Measurements from ENCODE around the gene L3MBTL4.

The L3MBTL4 gene

DNA sequence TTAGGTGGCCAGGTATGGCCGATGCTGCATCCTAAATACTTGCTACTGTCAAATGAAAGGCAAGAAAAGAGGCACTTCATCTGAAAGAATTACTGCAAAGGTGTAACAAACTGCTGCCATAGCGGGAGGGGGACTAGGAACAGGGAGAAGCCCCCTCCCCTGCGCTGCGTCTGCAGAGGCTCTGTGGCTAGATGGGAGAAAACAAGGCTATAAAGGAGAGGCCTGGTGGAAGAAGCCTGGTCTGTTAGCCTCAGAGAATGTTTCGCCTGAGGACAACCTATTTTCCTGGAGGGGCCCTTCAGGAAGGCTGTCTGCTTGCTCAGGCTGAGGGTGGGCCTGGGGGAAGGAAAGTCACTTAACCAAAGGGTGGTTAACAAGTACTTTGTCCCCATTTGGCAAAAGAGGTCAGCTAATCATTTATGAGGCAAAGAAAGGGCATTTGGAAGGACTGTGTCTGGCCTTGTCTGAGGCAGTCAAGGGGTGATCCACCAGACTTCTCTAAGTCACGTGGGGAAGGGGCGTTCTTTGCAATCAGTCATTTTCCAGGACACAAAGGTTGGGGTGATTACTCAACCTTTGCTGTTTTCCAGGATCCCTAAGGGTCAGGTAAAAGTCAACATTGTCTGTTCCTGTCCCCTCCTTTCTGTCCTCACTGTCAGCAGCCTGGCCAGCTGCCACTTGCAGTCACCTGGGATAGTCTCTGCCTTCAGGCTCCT lies 416.4 kb downstream of the L3MBTL4 start:
- CTCF ChIA-PET: no interaction called here
- no peak overlapping the region for H3K4me3 ChIP-seq (ENCODE audit: low read depth, low read length)
- TF ChIP-seq, protein P1, sequence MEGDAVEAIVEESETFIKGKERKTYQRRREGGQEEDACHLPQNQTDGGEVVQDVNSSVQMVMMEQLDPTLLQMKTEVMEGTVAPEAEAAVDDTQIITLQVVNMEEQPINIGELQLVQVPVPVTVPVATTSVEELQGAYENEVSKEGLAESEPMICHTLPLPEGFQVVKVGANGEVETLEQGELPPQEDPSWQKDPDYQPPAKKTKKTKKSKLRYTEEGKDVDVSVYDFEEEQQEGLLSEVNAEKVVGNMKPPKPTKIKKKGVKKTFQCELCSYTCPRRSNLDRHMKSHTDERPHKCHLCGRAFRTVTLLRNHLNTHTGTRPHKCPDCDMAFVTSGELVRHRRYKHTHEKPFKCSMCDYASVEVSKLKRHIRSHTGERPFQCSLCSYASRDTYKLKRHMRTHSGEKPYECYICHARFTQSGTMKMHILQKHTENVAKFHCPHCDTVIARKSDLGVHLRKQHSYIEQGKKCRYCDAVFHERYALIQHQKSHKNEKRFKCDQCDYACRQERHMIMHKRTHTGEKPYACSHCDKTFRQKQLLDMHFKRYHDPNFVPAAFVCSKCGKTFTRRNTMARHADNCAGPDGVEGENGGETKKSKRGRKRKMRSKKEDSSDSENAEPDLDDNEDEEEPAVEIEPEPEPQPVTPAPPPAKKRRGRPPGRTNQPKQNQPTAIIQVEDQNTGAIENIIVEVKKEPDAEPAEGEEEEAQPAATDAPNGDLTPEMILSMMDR (IDR thresholded peaks at IDR 0.05; ENCODE audit: insufficient read depth, low read length, missing control alignments): no peak
- no peak for DNase-seq (ENCODE audit: low read depth, low spot score)
- POLR2A ChIA-PET: no interaction called here

DNA sequence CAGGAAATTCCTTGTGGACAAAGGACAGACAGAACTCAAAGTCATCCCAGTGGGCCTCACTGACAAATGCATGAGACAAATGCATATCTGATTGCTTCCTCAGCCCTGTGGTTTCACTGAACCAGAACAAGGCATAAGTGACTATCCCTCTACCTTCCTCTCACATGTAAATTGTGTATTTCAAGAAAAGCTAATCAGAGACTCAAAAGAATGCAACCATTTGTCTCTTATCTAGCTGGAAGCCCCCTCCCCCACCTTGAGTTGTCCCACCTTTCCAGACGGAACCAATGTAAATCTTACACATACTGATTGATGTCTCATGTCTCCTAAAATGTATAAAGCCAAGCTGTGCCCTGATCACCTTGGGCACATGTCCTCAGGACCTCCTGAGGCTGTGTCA lies 417.4 kb downstream of the L3MBTL4 start:
- CTCF ChIA-PET: interaction anchor here (1.1 kb wide), 1 partner anchor 15 kb away, joined by 3 read pairs; no protein-coding TSS in a partner anchor

GRCh38 chr18:5995626-5996025 lies 419.1 kb downstream of the L3MBTL4 start:
- no peak for DNase-seq (ENCODE audit: low read depth, low spot score)
- CTCF ChIA-PET: no interaction called here

More for the DNA sequence above, 417.4 kb downstream of the L3MBTL4 start:
- H3K4me3 ChIP-seq (ENCODE audit: low read depth, low read length): no peak overlapping the region
- TF ChIP-seq, protein P1 (IDR thresholded peaks at IDR 0.05; ENCODE audit: insufficient read depth, low read length, missing control alignments): no peak
- POLR2A ChIA-PET: no interaction called here
- no peak for DNase-seq (ENCODE audit: low read depth, low spot score)

GRCh38 chr18:5993938-5994337 lies 420.8 kb downstream of the L3MBTL4 start:
- ChIA-PET CTCF (no interaction called here), POLR2A (no interaction called here)
- no peak for DNase-seq (ENCODE audit: low read depth, low spot score)
- TF ChIP-seq, protein P1 (IDR thresholded peaks at IDR 0.05; ENCODE audit: insufficient read depth, low read length, missing control alignments): no peak
- no peak overlapping the region for H3K4me3 ChIP-seq (ENCODE audit: low read depth, low read length)

More at GRCh38 chr18:5995626-5996025, 419.1 kb downstream of the L3MBTL4 start:
- H3K4me3 ChIP-seq (ENCODE audit: low read depth, low read length): no peak overlapping the region
- TF ChIP-seq, protein P1 (IDR thresholded peaks at IDR 0.05; ENCODE audit: insufficient read depth, low read length, missing control alignments): no peak
- POLR2A ChIA-PET: no interaction called here

GRCh38 chr18:5992381-5992780 lies 422.3 kb downstream of the L3MBTL4 start:
- no peak for DNase-seq (ENCODE audit: low read depth, low spot score)
- ChIA-PET POLR2A (no interaction called here), CTCF (no interaction called here)
- TF ChIP-seq, protein P1 (IDR thresholded peaks at IDR 0.05; ENCODE audit: insufficient read depth, low read length, missing control alignments): no peak
- H3K4me3 ChIP-seq (ENCODE audit: low read depth, low read length): no peak overlapping the region

GRCh38 chr18:5987249-5987648 lies 427.5 kb downstream of the L3MBTL4 start:
- DNase-seq (ENCODE audit: low read depth, low spot score): no peak
- POLR2A ChIA-PET: no interaction called here
- CTCF ChIA-PET: no interaction called here
- TF ChIP-seq, protein P1 (IDR thresholded peaks at IDR 0.05; ENCODE audit: insufficient read depth, low read length, missing control alignments): no peak
- no peak overlapping the region for H3K4me3 ChIP-seq (ENCODE audit: low read depth, low read length)
